A549 (cell line): ENCODE results near the gene AFDN.

Experiments used
- CTCF ChIP-seq: fragments of >200 bp; sonication (Bioruptor Twin); formaldehyde crosslinking; IDR thresholded peaks from 3 replicates; pipeline ENCODE4 v1.5.1; 2016
- EHMT2 ChIP-seq: fragments of 200-600 bp; sonication (generic); IDR thresholded peaks from 2 replicates; pipeline ENCODE4 v1.6.1; 2016; ENCODE audit warnings: antibody characterized with exemption, low read depth, mild to moderate bottlenecking, moderate library complexity
- EP300 ChIP-seq, 2 experiments: fragments of >200 bp; sonication (Bioruptor Twin); formaldehyde crosslinking; IDR thresholded peaks; 2 replicates in 1 of 2; 3 replicates in 1 of 2; pipeline ENCODE4 v1.6.1; 2016 to 2017
- FOXS1 ChIP-seq: fragments of 250-450 bp; sonication (Bioruptor Pico); IDR thresholded peaks from 2 replicates; pipeline ENCODE4 v1.5.0; 2020; ENCODE audit warnings: mild to moderate bottlenecking, moderate library complexity
- MAFK ChIP-seq: fragments of 450-650 bp; IDR thresholded peaks from 2 replicates; pipeline ENCODE4 v1.6.1; 2014; ENCODE audit not compliant: partially characterized antibody
- NR3C1 ChIP-seq: fragments of >200 bp; sonication (Bioruptor Twin); formaldehyde crosslinking; IDR thresholded peaks from 3 replicates; pipeline ENCODE4 v1.6.1; 2017
- POLR2AphosphoS2 ChIP-seq: conservative IDR thresholded peaks from 2 replicates; pipeline ENCODE4 v1.6.1; 2012; ENCODE audit warnings: low read length, improper control_type of control experiment, inconsistent platforms
- REST ChIP-seq: fragments of 200-600 bp; sonication (generic); IDR thresholded peaks from 2 replicates; pipeline ENCODE4 v1.6.1; 2016; ENCODE audit warnings: antibody characterized with exemption, mild to moderate bottlenecking, moderate library complexity
- RFX5 ChIP-seq: fragments of 450-650 bp; IDR thresholded peaks from 2 replicates; pipeline ENCODE4 v1.7.1; 2014; ENCODE audit warnings: antibody characterized with exemption, mild to moderate bottlenecking, moderate library complexity
- RNF2 ChIP-seq: fragments of 200-600 bp; sonication (generic); IDR thresholded peaks from 2 replicates; pipeline ENCODE4 v1.6.1; 2016; ENCODE audit warnings: low read depth, mild to moderate bottlenecking, antibody characterized with exemption, moderate library complexity, borderline replicate concordance
- USF2 ChIP-seq: fragments of 450-650 bp; IDR thresholded peaks from 2 replicates; pipeline ENCODE4 v1.6.1; 2014; ENCODE audit warnings: antibody characterized with exemption

GRCh38 chr6:167877994-167878779 lies 51.5 kb downstream of the AFDN start:
- TF ChIP-seq CTCF (no peak), REST (no peak), EHMT2 (no peak), MAFK (no peak), USF2 (no peak), POLR2AphosphoS2 (no peak), RFX5 (no peak), RNF2 (no peak), EP300 (IDR thresholded peaks at IDR 0.05) (no peak), NR3C1 (no peak), FOXS1 (CRISPR knock-in tag) (no peak)
